Left hindlimb (tissue), 1 donor: ENCODE data around the gene SSU72.
"Not testable (repeated sequence)": the region's sequence is repeated elsewhere in the genome, so short reads cannot be mapped to it uniquely, and the experiment has no call there.

ENCODE experiments used
- DNase-seq: peaks from one replicate; pipeline ENCODE4 v3.0.0-alpha.2; 2018

The SSU72 gene

DNA sequence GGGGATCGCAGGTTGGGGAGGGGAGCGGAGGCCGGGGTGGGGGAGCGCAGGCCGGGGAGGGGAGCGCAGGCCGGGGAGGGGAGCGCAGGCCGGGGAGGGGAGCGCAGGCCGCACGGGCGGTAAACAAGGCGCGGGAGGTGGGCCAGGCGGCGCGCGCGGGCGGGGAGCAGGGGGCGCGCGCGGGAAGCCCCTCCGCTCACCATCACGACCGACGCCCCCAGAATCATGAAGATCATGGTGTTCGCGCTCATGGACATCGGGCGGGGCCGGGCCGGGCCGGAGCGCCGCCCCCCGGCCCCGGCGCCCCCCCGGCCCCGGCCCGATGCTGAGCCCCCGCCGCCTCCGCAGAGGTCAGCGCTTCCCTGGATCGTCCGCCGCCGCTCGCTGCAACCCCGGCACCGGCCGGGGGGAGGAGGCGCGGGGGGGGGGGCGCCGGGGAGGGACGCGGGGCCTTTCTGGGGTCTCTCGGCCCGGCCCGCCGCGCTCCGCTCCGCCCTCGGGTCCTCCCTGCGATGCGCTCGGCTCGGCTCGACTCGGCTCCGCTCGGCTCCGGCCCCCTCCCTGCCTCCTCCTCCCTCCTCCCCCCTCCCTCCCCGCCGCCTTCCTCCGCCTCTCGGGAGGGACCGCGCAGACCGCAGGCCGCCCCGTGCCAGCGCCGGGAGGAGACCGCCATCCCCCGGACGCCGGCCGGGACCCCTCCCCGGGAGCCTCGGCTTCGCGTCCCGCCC lies 34.4 kb downstream of the SSU72 start, which contains the start of gene TMEM240:
TSS of gene TMEM240 (minus strand) at position 535 of the 728 bp plus-strand sequence. CDS start at position 257, 278 bp downstream.
- DNase-seq = peak; percentile 91

DNA sequence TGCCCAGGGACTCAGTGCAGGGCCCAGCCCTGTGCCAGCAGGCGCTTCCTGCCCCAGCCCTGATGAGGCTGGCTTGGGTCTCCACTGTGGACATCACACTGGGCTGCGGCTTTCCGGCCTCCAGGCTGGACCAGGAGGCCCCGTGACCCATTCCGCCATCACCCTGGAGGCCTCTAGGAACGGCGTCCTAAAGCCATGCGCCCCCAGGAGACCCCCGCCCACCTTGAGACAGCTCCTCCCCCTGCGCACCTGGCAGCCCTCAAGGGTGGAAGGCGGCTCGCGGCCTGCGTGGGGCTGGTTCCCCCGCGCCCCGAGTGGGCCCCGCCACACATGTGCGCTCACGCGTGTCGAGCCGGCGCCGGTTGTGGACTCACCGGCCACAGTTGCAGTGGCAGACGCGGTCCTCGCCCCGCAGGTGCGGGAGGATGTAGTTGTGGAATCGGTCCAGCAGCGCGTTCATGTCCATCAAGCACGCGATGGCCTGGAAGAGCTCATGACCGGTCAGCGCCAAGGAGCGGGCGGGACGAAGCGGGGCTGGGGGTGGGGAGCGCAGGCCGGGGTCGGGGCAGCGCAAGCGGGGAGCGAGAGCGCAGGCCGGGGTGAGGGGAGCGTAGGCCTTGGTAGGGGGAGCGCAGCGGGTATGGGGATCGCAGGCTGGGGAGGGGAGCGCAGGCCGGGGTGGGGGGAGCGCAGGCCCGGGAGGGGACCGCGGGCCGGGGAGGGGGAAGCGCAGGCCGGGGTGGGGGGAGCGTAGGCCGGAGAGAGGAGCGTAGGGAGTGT lies 35.2 kb downstream of the SSU72 start:
- DNase-seq = no peak

DNA sequence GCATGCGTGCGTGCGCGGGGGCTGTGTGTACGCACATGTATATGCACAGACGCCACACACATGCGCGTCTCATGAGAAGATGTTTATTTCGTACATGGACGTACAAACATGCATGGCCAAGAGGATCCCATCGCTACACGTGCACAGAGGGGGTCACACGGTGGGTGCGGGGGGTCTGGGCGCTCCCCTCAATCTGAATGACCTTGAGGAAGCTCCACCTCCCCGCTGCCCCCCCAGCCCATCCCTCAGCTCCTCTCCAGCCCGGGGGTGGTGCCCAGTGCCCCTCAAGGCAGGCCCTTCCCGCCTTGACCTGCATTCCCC lies 35.7 kb downstream of the SSU72 start:
- no peak for DNase-seq

DNA sequence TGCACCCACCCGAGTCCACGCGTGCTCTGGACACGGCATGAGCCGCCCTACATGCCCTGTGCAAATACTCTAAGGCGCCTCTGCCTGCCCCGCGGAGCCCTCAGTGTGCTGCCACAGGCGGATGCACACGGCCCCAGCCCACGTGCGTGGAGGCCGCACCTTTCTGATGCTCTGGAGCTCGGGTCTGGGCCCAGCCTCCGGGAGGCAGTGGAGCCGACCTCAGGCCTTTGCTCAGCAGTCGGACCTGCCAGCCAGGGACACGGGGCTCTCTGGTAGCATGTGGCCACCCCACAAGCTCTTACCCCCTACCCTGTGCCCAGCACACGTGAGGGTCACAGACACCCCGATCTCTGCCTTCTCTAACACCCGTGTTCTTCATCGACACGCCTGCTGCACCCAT lies 36.3 kb downstream of the SSU72 start:
- no peak for DNase-seq

DNA sequence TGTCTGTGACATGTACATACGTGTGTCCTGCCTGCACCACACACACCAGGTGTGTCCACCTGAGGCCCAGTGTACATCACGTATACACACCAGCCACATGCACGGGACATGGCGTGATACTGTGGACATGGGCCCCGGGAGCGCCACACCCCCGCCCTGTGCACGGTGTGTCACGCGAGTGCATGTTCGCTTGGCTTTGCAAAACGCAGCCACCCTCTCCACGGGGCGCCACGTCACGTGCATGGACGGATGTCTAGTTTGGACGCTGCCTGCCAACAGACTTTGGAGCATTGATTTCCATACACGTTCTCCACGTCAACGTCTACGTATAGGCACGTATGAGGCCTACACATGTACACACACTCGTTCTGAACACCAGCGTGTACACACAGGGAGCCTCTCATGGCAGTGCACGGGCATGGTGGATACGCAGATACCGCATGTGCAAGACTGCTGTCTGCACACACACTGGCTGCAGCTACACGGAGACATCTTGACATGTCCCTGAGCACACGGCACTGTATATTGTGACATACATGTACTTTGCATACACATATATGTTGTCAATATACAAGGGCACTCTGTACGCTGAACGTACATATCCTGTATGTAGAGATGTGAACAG lies 36.9 kb downstream of the SSU72 start:
- no peak for DNase-seq

DNA sequence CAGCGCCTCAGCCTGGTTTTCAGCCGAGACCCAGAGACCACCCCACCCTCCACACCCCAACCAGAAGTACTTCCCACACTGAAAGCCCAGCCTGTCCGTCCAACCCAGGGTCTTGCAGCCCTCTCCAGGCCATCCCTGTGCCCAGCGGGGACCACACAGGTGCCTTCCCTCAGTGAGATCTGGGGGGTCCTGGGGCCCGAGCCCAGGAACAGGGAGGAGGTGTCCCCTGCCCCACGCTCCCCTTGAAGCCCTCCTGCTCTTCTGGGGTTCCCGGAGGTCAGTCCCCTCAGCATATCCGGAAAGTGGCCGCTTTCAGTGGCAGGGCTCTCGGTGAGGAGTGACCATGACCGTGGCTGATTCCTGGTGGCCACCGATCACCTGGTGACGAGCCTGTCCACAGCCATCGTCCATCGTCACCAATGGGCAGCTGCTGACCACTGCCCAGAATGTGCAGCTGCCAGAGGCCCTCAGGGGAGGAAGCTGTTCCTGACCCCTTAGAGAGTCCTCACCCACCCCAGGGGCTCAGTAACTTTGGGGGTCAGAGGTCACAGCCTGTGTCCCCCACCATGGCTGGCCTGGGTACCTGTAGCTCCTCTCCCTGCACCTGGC lies 37.6 kb downstream of the SSU72 start:
- no peak for DNase-seq

DNA sequence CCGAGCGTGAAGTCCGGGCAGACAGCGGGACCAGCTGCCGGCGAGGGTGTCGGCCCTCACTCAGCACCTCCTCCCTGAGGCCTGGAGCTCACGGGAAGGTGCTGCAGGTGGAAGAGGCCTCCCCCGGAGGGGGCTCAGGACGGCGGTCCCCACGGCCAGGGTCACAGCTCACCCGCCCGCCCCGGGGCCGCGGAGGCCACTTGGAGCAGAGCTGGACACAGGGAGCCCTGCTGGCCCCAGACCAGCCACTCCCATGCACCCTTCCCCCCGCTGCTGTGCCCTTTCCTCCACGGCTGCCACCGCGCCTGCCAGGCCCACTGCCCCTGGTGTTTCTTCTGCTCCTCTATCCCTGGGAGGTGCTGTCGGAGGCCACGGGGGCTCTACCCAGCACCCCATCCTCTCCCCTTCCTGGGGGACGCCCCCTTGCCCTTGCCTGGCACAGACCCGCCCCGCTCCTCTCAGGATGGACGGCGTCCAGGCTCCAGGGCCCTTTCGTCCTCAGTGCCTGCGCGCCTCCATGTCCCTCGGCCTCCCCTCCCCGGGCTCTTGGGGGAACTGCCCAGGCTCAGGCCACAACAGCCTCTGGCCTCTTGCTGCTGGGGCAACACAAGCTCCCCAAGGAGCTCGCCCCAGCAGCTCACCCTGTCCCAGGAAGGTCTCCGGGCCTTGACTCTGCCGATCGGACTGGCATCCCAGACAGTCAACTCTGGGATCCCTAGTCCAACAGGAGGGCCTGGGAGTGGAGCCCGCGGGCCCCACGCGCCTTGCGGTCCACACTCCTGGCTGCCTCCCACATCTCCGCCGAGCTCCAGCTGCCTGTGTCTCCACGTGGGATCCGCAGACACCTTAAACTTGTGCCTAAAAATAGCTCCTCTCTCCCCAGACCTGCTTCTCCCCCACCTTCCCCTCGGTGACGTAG lies 38.4 kb downstream of the SSU72 start:
- no peak for DNase-seq

DNA sequence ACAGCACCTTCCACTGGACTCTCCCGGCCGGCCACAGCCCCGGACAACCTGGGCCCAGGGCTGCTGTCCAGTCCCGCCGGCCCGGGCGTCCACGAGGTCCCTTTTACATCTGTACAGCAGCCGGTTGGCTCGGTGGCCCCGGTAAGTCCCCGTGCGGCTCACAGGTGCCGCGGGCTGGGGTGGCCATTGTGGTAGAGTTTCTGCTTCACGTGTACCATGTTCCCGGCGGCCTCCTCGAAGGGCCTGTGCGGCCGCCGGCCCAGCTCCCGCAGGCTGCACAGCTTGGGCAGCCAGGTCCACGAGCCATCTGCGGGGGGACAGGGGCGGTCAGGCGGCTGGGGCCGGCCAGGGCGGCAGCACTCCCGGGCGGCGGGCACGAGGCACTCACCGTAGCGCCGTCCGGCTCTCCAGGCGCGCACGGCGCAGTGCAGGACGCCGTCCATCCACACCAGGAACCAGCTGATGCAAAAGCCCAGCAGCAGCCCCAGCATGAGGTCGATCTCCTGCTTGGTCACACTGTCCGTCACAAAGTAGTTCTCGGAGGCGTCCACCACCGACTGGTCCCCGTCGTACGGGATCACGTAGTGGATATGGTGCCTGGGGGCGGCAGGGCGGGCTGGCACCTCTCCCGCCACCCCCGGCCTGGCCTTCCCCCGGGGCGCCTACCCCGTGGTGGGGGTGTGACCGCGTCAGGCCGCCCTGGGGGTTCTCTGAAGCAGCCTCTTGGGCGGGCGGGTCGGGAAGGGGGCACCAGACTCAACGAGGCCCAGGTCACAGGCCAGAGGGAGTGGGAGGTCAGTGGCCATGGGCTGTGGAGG lies 39.3 kb downstream of the SSU72 start:
- no peak for DNase-seq

DNA sequence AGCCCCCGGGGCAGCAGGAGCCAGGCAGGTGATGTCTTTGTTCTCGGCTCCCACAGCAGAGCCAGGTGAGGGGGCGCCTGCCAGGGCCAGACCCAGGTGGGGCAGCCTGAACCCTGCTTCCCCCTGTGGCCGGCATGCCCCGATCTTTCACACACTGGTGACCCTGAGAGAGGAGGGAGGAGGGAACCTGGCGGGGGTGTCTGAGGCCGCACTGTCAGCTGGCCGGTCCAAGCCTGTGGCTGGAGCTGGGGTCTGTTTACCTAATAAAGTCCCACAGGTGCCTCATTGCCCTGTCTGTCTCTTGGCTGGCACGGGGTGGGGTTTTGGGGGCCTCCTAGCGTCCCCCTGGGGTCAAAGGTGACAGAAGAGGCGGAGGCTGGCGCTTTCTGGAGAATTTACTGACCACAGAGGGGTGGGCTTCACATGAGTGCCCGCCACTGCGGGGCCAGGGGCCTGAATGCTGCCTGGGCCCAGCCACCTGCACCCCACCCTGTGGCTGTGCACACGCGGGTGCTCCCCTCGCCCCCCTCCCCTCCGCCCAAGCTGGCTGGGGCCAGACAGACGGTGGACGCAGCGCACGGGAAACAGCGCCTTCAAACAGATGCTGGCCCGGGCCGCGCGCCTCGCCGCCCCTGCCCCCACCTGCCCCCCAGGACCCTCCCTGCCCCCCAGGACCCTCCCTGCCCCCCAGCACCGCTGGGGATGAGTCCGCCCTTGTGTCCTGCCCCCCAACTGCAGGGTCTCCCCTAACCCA lies 40.1 kb downstream of the SSU72 start:
- DNase-seq = no peak

DNA sequence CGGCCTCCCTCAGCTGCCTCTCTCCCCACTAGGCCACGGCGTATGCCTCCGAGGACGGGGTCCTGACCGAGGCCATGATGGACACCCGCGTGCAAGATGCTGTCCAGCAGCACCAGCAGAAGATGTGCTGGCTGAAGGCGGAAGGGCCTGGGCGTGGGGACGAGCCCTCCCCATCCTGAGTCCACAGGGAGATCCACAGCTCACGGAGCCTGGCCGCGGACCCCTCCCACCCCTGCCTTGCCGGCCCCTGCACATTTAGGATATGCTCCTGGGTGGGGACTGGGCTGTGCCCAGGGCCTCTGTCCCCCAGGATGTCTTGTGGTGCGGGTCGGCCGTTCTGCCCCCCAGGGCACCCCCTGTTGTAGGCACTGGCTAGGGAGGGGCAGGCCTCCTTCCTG lies 40.8 kb downstream of the SSU72 start:
- DNase-seq = not testable (repeated sequence)

DNA sequence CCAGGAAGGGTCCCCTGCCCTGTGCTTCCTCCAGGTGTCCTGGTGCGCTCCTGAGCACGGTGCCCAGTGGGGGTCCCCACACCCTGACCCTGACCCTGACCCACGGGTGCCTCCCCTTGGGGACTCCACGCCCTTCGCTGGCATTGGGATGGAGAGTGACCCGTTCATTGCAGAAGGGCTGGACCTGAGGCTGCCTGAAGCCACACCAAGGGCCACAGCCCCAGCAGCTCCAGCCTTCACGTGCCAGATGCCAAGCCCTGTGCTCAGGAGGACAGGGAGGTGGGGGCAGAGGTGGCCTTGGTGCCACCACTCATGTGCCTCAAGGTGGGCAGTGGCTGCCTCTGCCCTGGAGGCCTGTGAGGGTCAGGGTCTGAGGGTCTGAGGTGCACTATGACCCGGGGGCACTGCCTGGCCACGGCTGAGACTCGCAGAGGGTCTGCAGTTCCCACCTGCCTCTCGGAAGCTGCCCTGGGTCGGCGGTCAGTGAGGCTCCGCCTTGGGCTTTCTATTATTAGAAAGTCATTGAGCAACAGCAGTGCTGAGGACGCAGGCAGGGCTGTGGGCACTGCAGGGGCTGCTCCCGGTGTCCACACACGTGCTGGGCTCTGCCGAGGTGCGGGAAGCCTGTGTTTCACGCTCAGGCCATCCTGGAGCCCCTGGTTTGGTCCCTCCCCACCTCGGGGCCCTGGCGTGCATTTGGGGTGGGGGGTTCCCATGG lies 41.3 kb downstream of the SSU72 start:
- not testable (repeated sequence) for DNase-seq

DNA sequence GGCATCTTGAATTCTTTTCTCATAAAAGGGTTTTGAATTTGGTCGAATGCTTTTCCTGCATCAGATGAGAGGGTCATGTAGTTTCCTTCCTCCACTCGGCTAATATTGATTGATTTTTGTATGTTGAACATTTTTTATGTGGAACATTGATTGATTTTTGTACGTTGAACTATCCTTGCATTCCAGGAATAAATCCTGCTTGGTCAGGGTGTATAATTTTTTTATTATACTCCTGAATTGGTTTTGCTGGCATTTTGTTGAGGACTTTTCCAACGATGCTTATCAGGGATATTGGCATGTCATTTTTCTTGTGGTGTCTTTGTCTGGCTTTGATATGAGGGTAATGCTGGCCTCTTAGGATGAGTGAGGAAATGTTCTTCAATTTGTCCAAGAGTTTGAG lies 42.7 kb downstream of the SSU72 start:
- DNase-seq = no peak

DNA sequence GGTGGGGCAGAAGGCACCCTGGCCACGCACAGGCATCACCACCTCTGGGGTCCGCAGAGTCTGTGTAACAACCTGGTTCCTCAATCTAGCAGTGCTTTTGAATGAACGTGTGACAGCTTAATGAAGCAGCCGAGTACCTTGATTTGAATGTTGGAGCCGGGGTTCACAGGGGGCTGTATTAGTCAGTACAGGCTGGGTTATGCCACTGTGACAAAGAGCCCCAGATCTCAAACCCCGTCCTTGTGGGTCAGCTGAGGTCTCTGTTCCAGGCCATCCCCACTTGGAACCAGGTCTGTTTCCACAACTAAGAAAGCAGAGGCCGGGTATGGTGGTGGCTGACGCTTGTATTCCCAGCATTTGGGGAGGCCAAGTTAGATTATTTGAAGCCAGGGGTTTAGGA lies 44.7 kb downstream of the SSU72 start:
- DNase-seq = no peak

DNA sequence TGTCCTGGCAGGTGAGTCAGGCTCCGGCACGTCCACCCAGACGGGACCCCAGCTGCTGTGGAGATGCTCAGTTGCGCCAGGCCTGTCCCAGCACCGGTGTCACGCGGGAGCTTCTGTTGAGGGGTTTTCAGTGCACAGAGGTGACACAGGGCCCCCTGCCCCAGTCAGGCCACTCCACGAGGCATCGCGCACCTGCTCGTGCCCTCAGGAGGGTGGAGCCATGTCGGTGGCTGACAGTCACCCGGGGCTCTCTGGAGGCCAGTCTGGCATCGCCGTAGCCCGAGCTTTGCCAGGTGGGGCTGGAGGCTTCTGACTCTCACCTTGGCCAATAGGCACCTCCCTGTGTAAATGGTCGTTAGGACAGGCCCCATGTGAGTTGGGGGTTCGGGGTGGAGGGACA lies 45.3 kb downstream of the SSU72 start:
- DNase-seq = no peak

DNA sequence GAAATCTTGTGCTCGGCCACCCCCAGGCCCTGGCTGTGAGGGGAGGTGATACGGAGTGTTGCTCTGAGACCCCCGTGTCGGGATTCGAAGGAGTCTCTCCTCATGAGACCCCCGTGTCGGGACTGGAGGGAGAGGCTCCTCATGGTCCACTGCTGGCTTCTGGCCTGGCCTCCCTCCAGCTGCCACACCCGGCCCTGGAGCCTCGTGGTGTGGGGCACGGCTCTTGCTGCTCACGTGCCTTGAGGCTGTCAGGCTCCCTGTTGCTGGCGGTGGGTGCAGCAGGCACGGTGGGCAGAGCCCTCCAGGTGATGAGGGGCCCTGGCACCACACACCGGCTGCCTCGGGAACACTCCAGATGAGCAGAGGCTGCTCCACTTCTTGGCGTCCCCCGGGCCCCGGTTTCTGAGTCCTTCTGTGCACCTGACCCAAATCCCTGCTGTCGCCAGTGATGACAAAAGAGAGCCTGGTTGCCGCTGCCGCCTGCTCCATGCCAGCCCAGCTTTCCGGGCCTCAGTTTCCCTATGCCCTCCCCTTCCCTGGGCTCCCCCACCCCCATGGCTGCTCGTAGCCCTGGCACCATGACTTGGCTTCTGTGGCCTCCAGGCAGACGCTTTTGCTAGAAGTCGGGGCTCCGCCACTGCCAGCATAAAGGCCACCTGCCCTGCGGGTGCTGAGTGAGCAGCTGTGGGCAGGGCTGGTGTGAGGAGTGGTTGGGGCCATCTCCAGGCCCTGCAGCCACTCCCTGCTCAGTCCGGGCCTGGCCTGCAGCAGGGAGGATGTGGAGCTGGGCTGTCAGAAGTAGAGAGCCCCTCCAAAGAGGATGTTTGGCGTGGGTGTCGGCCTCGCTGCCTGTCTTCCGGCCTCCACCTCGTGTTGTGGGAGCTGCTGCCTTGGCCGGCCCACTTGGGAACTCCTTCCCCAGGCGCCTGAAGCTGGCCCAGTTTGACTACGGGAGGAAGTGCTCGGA lies 46.1 kb downstream of the SSU72 start:
- no peak for DNase-seq

DNA sequence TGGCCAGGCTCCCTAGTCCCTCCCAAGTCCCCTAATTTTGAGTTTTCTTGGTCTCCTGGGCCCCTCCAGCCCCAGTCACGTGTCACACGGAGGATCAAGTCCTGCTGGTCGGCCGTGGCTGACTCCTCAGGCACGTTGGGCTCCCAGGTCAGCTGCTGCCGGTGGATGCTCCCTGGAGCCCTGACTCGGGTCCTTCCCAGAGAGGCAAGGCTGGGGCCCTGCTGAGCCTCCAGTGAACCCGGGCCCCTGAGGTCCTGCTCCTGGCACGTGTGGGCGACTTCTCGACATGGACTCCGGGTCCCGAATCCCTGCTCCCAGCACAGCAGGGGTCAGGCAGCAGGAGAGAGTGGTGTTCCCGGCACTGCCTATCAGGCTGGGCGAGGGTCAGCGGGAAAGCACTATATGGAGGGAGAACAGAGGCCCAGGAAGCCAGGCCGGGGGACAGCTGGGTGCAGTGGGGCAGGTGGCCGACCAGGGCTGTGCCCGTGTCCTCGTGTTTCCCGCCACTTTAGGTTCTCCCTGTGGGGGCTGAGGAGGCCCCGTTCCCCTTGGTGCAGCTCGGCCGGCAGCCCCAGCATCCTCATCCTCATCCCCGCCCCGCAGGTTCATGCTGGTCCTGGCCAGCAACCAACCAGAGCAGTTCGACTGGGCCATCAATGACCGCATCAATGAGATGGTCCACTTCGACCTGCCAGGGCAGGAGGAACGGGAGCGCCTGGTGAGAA lies 47.4 kb downstream of the SSU72 start:
- no peak for DNase-seq

DNA sequence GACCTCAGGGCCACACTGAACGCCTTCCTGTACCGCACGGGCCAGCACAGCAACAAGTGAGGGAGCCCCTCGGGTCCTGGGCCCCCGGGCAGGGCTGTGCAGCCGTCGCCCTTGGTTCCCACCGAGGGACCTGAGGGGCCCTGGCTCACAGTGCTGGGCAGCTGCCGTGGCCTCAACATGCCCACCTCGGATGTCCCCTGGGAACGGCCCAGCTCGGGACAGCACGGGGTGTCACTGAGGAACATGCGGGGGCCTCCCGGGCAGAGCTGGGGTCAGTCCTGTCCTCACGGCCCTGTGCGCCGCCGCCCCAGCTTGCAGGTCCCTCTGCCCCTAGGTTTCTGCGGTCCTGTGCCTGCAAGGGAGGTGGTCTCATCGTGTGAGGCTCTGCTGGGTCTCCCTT lies 48.2 kb downstream of the SSU72 start:
- not testable (repeated sequence) for DNase-seq

DNA sequence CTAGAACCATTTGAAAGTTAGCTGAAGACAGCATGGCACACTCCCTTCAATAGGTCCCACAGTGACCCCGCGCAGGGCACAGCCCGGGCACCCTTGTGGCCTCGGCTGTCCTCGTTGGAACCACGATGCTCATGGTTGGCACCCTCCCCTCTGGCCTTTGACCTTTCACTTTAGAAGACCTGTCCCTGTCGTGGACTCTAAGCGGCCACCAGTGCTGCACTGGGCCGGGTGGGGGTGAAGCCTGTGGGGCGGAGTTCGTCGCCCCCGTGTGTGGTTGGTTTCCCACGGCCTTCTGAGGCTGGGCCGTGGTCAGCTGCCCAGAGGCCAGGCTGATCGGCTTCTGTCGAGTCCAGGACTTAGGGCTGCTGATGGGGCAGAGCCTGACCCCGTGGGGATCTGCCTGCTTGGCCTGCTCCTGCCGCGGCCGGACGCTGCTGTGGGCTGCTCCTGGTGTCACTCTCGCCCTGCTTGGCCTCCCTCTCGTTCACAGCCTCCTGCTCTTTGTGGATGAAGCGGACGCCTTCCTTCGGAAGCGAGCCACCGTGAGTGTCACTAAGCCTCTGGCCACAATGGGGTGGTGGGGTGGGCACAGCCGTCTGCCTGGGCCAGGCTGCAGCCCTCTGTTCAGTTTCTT lies 49.8 kb downstream of the SSU72 start:
- not testable (repeated sequence) for DNase-seq
